ENCODE data around the gene CTNNA1.

The CTNNA1 gene

DNA sequence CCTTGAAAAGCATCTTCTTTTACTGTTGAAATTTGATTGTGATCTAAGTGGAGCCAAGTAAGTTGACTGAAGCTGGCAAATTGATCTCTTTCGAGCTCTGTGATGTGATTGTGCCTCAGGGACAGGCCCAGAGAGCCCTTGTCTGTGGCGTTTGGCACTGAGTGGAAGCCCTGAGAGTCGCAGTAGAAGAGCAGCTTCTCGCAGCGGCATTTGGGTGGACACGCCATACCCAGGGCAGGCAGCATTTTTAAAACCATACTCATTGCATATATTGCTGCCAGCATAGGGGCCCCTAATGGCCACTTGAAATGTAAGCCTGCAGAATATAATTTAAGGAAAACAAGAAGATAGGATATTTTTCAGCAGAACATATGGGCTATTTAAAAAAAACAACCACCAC is 121.0 kb downstream of the CTNNA1 start:
- peak overlapping the region; percentile 62 for H3K4me3 ChIP-seq (ENCODE audit: low read depth, low read length)
- TF ChIP-seq, protein P1, sequence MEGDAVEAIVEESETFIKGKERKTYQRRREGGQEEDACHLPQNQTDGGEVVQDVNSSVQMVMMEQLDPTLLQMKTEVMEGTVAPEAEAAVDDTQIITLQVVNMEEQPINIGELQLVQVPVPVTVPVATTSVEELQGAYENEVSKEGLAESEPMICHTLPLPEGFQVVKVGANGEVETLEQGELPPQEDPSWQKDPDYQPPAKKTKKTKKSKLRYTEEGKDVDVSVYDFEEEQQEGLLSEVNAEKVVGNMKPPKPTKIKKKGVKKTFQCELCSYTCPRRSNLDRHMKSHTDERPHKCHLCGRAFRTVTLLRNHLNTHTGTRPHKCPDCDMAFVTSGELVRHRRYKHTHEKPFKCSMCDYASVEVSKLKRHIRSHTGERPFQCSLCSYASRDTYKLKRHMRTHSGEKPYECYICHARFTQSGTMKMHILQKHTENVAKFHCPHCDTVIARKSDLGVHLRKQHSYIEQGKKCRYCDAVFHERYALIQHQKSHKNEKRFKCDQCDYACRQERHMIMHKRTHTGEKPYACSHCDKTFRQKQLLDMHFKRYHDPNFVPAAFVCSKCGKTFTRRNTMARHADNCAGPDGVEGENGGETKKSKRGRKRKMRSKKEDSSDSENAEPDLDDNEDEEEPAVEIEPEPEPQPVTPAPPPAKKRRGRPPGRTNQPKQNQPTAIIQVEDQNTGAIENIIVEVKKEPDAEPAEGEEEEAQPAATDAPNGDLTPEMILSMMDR (IDR thresholded peaks at IDR 0.05; ENCODE audit: low read depth, low read length), result no peak

DNA sequence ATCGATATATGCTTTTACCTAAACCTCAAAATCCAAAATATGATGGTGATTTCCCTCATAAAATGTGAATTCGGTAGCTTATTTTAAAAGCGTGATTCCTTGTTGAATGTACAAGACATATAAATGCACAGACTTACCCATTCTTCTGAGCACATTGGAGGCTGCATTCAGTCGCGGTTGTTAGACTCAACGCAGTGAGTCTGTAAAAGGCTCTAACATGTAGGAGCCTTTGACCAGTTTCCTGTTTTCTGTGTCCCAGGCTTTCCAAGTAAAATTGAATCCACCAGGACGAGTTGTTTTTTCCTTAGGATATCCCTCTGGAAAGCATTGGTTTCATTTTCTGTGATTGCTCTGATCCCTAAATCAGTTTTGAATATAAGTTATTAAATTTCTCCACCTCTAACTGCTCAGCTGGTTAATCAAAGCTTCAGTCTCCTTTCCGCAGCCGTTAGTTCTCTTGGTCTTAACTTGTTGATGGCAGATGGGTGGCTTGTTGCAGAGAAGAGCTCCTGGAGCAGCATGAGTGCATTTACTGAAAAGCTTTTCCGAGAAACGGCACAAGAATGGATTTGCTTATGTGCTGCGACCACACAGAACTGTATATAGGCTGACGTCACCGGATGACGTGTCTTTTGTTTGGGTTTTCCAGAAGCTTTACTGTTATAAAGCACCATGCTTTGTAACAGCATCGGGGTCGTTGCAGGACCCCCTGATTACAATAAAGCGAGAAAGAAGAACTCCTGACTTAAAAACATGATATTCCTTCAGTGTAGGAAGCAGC is 121.7 kb downstream of the CTNNA1 start, which contains the start of gene LRRTM2:
TSS of gene LRRTM2 (minus strand) at position 565 of the 781 bp plus-strand sequence. CDS start at position 141, 424 bp downstream.
- TF ChIP-seq, protein P1 (IDR thresholded peaks at IDR 0.05; ENCODE audit: low read depth, low read length), result no peak
- peak within 1 kb of the TSS; percentile 62 for H3K4me3 ChIP-seq (ENCODE audit: low read depth, low read length)

- peak overlapping the region; percentile 62 for H3K4me3 ChIP-seq (ENCODE audit: low read depth, low read length)
- TF ChIP-seq, protein P1 (IDR thresholded peaks at IDR 0.05; ENCODE audit: low read depth, low read length), result no peak
Observed at GRCh38 chr5:138875552-138875875, 122.3 kb downstream of the CTNNA1 start.

DNA sequence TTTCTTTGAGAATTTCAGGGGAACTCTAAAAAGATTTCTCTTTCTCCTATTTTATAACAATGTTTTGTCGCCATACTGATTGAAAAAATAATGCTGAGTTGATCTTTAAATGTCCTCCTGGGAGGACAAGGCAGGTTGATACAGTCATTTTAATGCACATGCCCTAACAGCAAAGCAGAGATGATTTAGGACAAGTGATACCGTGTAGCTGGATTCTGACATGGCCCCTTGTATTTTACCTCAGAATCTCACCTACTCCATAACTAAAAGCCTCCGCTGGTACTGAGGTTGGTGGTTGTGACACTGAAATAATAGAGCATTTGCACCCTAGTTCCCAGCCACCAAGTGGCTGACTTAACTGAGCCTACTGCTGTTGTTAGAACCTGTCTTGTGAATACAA is 122.7 kb downstream of the CTNNA1 start:
- TF ChIP-seq, protein P1 (IDR thresholded peaks at IDR 0.05; ENCODE audit: low read depth, low read length), result no peak

DNA sequence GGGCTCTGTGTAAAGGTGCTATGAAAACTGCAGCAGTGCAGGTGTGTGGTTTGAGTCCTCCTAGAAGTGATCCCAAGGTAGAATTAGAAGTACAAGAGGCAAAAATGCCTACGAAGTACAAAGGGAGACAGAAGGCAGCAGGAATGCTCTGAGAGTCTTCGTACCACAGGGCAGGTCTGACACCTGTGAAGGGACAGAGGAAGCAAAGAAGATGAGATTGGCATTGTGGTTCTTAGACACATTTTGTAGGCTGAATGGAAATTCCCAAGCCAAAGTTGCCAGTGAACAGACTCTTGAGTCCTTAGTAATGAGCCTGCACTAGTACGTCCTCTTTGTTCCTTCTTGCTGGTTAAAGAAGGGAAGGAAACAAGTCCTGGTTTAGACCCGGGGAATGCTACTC is 123.6 kb downstream of the CTNNA1 start:
- no peak overlapping the region for H3K4me3 ChIP-seq (ENCODE audit: low read depth, low read length)
- TF ChIP-seq, protein P1 (IDR thresholded peaks at IDR 0.05; ENCODE audit: low read depth, low read length), result no peak

More for the DNA sequence above, 122.7 kb downstream of the CTNNA1 start:
- H3K4me3 ChIP-seq (ENCODE audit: low read depth, low read length), result no peak overlapping the region

- no peak overlapping the region for H3K4me3 ChIP-seq (ENCODE audit: low read depth, low read length)
- TF ChIP-seq, protein P1 (IDR thresholded peaks at IDR 0.05; ENCODE audit: low read depth, low read length), result no peak
Observed at GRCh38 chr5:138878437-138879235, 125.4 kb downstream of the CTNNA1 start.

DNA sequence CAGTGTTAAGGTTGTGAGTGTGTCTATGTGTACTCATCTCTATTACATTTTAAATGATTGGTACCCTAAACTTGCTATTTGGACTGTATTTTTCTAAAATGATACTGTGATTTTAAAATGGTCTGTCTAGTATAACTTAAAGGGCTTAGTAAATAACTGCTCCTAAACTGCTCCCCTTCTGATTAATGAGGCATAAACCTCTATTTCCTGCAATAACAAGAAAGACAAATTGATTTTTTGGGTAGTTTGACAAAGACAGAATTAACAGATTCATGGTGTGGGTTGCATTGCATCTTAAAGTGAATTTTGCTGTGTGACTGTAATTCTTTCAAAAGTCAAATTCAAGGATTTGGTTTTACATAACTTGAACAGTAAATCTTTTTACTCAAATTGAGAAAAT is 130.0 kb downstream of the CTNNA1 start:
- TF ChIP-seq, protein P1 (IDR thresholded peaks at IDR 0.05; ENCODE audit: low read depth, low read length), result no peak
- no peak overlapping the region for H3K4me3 ChIP-seq (ENCODE audit: low read depth, low read length)

Data from WI38 (cell line).